GM23338 (cell line): ENCODE measurements around the gene CLEC14A. TPM values are rescaled to one million over a fixed set of nuclear protein-coding genes. Genes with fewer than 3 reads are reported as not detected.

Experiments
- ATAC-seq: fragments of 200-7000 bp; cut with Tn5 transposase; 3 replicates; pipeline ENCODE4 v1.9.1; 2020
- DNase-seq: peaks from one replicate; pipeline ENCODE4 v3.0.0-alpha.2; 2015; ENCODE audit warnings: low spot score
- H2AFZ ChIP-seq: fragments of 200-600 bp; sonication (generic); 2 replicates; pipeline ENCODE4 v1.8.0; 2016; ENCODE audit warnings: antibody characterized with exemption, mild to moderate bottlenecking, moderate library complexity
- H3F3A ChIP-seq: fragments of 200-600 bp; sonication (generic); replicated peaks from 2 replicates; pipeline ENCODE4 v1.8.0; 2017; ENCODE audit warnings: antibody characterized with exemption, mixed run types, low read depth
- H3K27ac ChIP-seq: fragments of 200-600 bp; sonication (generic); 2 replicates; pipeline ENCODE4 v1.6.1; 2016; ENCODE audit warnings: low read depth
- H3K27me3 ChIP-seq: fragments of 200-600 bp; sonication (generic); 2 replicates; pipeline ENCODE4 v1.8.0; 2016; ENCODE audit warnings: mild to moderate bottlenecking, mixed run types, moderate library complexity; ENCODE audit not compliant: insufficient read depth
- H3K36me3 ChIP-seq: fragments of 200-600 bp; sonication (generic); 2 replicates; pipeline ENCODE4 v1.8.0; 2016; ENCODE audit warnings: mild to moderate bottlenecking; ENCODE audit not compliant: insufficient read depth
- H3K4me1 ChIP-seq: fragments of 200-600 bp; sonication (generic); 2 replicates; pipeline ENCODE4 v1.8.0; 2016; ENCODE audit warnings: mild to moderate bottlenecking, moderate library complexity; ENCODE audit not compliant: insufficient read depth
- H3K4me2 ChIP-seq: fragments of 200-600 bp; sonication (generic); 2 replicates; pipeline ENCODE4 v1.7.1; 2017; ENCODE audit warnings: mixed run types
- H3K4me3 ChIP-seq: fragments of 200-600 bp; sonication (generic); 2 replicates; pipeline ENCODE4 v1.6.1; 2016; ENCODE audit warnings: mixed run types
- H3K79me2 ChIP-seq: fragments of 200-600 bp; sonication (generic); replicated peaks from 2 replicates; pipeline ENCODE4 v1.8.0; 2017; ENCODE audit warnings: mild to moderate bottlenecking; ENCODE audit not compliant: insufficient read depth
- H3K9me2 ChIP-seq: fragments of 200-600 bp; sonication (generic); 2 replicates; pipeline ENCODE4 v1.8.0; 2017; ENCODE audit not compliant: insufficient read depth
- H4K20me1 ChIP-seq: fragments of 200-600 bp; sonication (generic); replicated peaks from 2 replicates; pipeline ENCODE4 v1.8.0; 2017; ENCODE audit warnings: mild to moderate bottlenecking; ENCODE audit not compliant: insufficient read depth
- H3K27ac Mint-ChIP-seq: 2 replicates; pipeline ENCODE4 v1.8.0; 2020; ENCODE audit warnings: inconsistent platforms, mild to moderate bottlenecking, moderate library complexity, mixed read lengths
- H3K27me3 Mint-ChIP-seq: 3 replicates; pipeline ENCODE4 v1.8.0; 2022; ENCODE audit warnings: low read depth, mild to moderate bottlenecking, moderate library complexity, mixed read lengths, inconsistent platforms; ENCODE audit not compliant: insufficient read depth, poor library complexity
- H3K36me3 Mint-ChIP-seq: 3 replicates; pipeline ENCODE4 v1.8.0; 2021; ENCODE audit warnings: low read depth, mild to moderate bottlenecking, inconsistent platforms, moderate library complexity, mixed read lengths
- H3K4me1 Mint-ChIP-seq: 3 replicates; pipeline ENCODE4 v1.8.0; 2020; ENCODE audit warnings: mild to moderate bottlenecking, inconsistent platforms, mixed read lengths
- H3K4me3 Mint-ChIP-seq: 3 replicates; pipeline ENCODE4 v1.8.0; 2021; ENCODE audit warnings: moderate library complexity, mild to moderate bottlenecking, inconsistent platforms, mixed read lengths
- H3K9me3 Mint-ChIP-seq: 3 replicates; pipeline ENCODE4 v1.8.0; 2020; ENCODE audit warnings: moderate library complexity, mild to moderate bottlenecking, inconsistent platforms, mixed read lengths
- EZH2phosphoT487 ChIP-seq: fragments of 200-600 bp; sonication (generic); IDR thresholded peaks from one replicate; pipeline ENCODE4 v1.8.1; 2018; ENCODE audit warnings: antibody characterized with exemption; ENCODE audit not compliant: unreplicated experiment
- NANOG ChIP-seq: IDR thresholded peaks from 2 replicates; pipeline ENCODE4 v1.6.1; 2016; ENCODE audit warnings: antibody characterized with exemption, borderline replicate concordance
- POLR2AphosphoS5 ChIP-seq: IDR thresholded peaks from 2 replicates; pipeline ENCODE4 v1.6.1; 2016; ENCODE audit warnings: antibody characterized with exemption, low read depth
- STAT1 ChIP-seq: IDR thresholded peaks from one replicate; pipeline ENCODE4 v1.6.1; 2016; ENCODE audit warnings: antibody characterized with exemption; ENCODE audit not compliant: unreplicated experiment
- ZNF462 ChIP-seq: fragments of 250-450 bp; sonication (Bioruptor Pico); IDR thresholded peaks from 2 replicates; pipeline ENCODE4 v1.5.0; 2020; ENCODE audit warnings: mild to moderate bottlenecking, moderate library complexity
- polyA plus RNA-seq: library from polyadenylated mRNA; unstranded; fragments of >200 nt; fragmentation: Nextera tagmentation; extraction: Ambion mirVana; gene quantifications from 2 replicates; pipeline ENCODE4 v1.2.1, GENCODE V29; 2016
- total RNA-seq: library from RNA; depleted of rRNA; stranded (reverse); fragments of >200 nt; shearing (Covaris generic); gene quantifications from 2 replicates; pipeline ENCODE4 v1.2.3, GENCODE V29; 2014

Gene CLEC14A
- total and polyA plus RNA-seq, 2 experiments from 2014 or later: not detected

- Histone ChIP-seq H3K4me3 (no peak overlapping the region), H2AFZ (no peak overlapping the region), H3K27me3 (peaks cover 69% of the 10 kb centered on the region), H3F3A (peaks cover 23% of the 10 kb centered on the region), H4K20me1 (no peaks in the 10 kb centered on the region), H3K36me3 (no peaks in the 10 kb centered on the region; the same call in 1 of the 2 replicates), H3K27ac (no peak overlapping the region), H3K9me2 (no peaks in the 10 kb centered on the region), H3K4me1 (peaks cover 21% of the 10 kb centered on the region), H3K79me2 (no peaks in the 10 kb centered on the region), H3K4me2 (no peak overlapping the region)
- ATAC-seq (no peak), DNase-seq (peak; percentile 2)
- Mint-ChIP-seq H3K9me3 (peaks cover 28% of the 10 kb centered on the region), H3K36me3 (peaks cover 8% of the 10 kb centered on the region; the same call in 2 of the 3 replicates), H3K4me1 (peaks cover 46% of the 10 kb centered on the region), H3K27ac (no peak overlapping the region), H3K4me3 (no peak overlapping the region), H3K27me3 (peaks cover 85% of the 10 kb centered on the region)
- TF ChIP-seq ZNF462 (CRISPR knock-in tag) (no peak), STAT1 (no peak), EZH2phosphoT487 (no peak), NANOG (no peak), POLR2AphosphoS5 (no peak; the same call in none of the 2 replicates)
These were observed 49.8 kb downstream of the CLEC14A start for GRCh38 chr14:38205949-38206665.
